NCI-H128 (cell line): ENCODE measurements around the gene ARIH1.

Source experiments
- DNase-seq: peaks from one replicate; lab custom pipeline; 2025; ENCODE audit not compliant: unreplicated experiment; lab: John Stamatoyannopoulos, UW

The ARIH1 gene

DNA sequence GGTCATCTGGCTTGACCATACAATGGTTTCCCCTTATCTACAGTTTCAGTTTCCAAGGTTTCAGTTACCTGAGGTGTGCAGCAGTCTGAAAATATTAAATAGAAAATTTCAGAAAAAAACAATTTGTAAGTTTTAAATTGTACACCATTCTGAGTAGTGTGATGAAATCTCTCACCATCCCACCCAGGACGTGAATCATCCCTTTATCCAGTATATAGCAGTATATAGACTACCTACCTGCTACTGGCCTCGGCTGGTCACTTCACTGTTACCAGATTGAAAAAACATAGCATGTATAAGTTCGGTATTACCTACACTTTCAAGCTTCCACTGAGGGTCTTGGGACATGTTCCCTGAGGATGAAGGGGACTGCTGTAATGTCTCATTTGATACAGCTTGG is 12.0 kb downstream of the ARIH1 start:
- DNase-seq, result no peak

DNA sequence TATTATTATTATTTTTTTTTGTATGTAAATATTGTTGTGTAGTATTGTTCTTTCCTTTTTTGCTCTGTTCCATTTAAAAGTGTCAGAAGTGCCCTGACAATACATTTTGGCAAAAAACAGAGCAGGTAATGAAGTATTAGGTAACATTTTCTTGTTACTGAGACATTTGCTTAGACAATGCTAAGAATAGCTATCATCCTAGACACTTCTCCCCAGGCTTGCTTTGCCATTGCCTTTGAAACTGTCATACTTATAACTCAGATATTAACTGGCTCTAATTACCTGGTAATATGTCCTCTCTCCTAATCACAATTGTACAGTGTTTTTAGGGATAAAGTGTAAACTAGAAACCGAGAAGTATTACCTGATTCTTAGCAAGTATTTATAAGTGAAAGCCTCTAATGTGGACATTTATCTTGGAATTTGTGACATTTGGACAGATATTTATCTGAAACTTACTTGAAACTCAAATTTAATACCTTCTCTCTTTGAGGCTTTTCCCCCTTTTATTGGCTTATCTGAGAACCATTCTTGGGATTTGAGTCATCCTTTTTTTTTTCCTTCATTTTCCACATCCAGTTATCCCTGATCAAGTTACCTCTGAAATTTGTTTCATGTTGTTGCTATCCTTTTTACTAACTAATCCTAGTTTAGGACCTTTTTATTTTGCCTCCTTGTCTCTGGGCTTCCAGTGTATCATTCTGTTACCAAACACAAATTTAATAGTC is 13.1 kb downstream of the ARIH1 start:
- no peak for DNase-seq

DNA sequence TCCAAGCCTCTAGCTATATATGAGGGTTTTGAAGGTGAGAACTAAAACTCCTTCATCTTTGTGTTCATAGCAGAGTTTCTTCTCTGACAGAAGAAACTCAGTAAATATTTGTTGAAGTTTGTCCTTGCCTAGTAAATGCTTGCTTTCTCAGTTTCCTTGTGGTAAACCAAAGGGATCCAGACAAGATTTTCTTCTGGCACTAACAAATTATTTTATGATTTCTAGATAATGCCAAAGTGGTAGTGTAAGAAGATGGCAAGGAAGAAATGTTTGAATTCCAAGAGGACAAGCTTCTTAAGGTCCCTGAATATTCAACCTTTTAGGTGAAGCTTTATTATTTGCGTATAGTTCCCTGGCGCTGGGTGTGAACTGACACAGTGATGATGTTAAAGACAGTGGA is 14.4 kb downstream of the ARIH1 start:
- DNase-seq, result no peak

DNA sequence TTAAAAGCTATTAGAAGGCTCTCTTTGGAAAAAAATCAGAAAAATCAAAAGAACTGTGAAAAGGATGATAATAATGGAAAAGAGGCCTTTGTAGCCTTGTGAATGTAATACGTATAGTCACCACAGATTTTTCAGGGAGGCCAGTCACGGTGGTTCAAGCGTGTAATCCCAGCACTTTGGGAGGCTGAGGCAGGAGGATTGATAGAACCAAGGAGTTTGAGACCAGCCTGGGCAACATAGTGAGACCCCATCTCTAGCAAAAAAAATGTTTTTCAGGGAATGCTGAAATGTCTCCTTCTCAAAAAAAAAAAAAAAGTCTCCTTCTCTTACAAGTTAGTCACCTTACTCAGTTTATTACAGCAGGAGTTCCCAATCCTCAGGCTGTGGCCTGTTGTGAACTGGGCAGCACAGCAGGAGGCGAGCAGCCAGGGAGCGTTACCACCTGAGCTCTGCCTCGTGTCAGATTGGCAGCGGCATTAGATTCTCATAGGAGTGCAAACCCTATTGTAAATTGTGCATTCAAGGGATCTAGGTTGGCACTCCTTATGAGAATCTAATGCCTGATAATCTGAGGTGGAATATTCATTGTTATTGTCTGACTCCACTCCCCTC is 15.9 kb downstream of the ARIH1 start:
- DNase-seq, result no peak

DNA sequence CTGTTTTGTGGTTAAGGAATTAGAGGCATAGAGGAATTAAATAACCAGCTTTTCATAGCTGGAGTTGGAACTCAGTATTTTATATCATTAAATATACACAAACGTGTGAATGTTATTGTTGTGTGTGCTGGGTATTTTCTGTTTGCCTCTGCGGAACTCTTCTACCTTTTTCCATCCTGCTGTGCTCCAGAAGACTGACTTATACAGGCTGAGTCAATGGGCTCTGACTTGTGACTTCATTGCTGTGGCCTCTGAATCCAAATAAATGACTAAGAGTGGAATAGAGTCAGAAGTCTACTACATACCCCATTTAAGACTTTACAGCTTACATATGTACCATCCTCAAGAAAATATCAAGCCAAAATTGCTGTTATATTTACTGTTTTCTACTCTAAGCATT is 17.6 kb downstream of the ARIH1 start:
- no peak for DNase-seq

DNA sequence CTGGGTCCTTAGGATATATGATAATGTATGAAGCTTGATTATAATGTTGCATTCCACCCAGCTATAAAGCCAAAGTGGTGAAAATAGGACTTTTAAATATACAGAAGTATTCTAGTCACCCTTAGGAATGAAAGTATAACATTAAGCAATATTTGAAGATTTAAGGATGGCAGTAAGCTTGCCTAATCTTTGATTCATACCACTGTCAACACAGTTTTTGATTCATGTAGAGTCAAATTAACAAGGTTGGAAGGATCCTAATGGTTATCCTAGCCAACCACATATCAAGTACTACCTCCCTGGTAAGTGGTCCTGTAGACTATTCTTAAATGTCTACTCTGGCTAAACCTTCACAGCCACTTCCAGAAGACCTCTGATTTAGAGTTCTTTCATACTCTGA is 18.6 kb downstream of the ARIH1 start:
- no peak for DNase-seq

DNA sequence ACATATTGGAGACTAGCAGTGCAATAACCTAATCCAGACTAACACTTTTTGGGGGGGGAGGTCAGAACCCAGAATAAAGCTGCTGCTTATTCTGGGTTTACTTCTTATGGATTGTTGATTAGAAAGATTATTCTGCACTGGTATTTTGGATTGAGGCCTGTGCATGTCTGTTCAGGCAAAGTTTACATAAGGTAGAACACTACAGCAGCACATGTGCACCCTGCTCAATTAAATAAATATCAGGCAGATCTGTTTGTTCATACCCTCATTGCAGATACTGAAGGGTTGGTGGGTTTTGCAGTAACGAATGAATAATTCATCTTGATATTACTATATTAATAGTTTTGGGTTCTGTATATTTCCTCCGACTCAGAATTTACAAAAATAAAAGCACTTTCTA is 19.1 kb downstream of the ARIH1 start:
- DNase-seq, result no peak

DNA sequence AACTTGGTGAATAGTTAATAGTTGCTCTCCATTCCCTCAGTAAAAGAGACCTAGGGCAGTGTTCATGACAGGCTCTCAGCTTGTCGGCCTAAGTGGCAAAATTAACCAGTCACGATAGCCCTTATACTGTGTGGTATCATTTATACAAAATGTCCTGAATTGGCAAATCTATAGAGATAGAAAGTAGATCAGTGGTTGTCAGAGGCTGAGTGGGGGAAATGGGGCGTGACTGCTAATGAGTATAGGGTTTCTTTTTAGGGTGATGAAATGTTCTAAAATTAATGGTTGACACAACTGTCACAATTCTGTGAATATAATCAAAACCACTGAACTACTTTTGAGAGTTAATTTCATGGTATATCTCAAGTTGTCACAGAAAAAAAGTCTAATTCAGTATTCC is 20.9 kb downstream of the ARIH1 start:
- DNase-seq, result no peak

DNA sequence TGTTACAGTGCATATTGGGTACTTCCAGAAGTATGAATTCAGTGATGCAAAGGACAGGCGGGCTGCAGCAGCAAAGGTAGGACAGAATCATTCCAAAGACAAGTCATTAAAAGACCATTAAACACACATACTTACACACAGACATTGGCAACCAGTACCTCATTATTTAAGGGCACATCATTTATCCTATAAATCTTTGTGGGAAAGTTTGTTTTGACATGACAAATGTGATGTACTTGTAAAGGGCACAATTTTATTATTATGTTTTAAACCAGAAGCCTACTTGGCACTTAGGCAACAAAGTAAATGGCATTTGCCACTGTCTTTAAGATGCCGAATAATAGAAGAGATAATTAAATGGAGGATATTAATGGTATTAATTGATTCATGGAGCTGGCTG is 22.7 kb downstream of the ARIH1 start:
- no peak for DNase-seq

DNA sequence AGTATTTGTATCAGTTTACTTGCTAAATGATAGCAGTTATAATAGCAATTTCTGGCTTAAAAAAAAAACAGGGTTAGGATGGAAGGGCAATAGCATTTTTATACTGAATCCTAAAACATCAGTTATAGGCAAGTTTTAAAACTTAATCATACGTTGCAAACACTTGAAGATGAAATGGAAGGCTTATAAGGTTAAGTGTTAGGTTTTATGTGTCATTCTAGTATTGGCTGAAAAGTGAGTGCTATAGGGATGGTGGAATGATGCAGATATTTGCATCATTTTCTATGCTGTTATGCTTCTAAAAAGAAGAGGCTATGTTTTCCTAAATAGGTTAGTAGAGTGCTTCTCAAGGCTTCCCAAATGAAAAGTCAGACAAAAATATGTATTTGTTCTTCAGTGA is 23.3 kb downstream of the ARIH1 start:
- DNase-seq, result no peak

DNA sequence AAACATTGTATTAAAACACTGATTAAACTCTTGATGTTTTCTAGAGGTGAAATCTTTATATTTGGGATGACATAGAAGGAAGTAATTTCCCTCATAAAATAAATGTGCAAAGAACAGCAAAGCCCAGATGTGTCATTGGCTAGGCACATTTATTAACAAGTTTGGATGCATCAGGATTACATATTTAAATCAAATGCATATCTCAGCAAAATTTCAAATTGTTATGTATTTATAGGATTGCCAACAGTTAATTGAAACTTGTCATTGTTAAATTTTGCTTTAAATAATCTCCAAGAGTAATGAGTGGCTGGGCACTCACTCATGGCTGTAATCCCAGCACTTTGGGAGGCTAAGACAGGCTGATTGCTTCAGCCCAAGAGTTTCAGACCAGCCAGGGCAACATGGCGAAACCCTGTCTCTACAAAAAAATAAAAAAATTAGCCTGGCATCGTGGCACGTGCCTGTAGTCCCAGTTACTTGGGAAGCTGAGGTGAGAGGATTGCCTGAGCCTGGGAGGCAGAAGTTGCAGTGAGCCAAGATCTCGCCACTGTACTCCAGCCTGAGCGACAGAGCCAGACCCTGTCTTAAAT is 28.2 kb downstream of the ARIH1 start:
- DNase-seq, result no peak

DNA sequence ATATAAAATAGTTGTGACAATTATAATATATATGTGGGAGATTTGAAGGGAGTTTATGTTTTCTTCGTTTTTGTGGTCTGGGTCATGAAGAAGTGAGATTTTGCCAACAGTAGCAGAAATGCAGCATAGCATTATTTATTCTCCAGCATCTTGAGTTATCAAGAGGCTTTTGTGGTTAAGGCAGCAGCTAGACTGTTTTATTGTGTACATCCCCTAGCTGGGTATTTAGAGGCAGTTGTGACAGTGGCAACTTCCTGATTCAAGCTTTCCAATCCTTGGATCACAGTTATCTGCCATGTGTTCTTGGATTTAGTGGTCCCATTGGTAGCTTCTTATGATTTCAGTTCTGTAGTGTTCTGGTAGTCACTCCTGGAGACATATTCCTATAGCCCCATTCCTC is 29.0 kb downstream of the ARIH1 start:
- DNase-seq, result no peak

DNA sequence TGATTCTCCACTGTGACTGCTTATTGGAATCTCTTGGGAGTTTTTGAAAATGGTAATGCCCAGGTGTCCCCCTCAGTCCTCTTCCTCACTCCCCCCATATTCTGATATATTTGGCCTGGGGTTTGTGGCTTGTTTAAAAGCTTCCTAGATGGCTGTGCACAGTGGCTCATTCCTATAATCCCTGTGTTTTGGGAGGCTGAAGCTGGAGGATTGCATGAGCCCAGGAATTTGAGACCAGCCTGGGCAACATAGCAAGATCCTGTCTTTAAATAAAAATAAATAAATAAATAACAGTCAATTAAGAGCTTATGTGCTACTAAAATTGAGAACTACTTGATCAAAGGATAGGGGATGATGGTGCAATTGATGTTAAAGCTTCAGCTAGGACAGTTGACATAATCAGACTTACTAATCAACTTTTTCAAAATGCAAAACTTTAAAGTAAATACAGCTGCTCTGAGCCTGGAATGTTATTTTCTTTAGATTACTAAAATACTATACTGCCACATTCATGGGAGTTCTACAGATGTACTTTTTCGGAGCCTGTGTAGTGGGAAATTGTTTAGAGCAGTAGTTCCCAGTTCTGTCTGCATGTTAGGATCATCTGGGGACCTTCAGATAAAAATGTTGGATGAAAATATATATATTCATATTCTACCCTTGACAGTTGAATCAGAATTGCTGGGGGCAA is 33.4 kb downstream of the ARIH1 start:
- DNase-seq, result no peak

DNA sequence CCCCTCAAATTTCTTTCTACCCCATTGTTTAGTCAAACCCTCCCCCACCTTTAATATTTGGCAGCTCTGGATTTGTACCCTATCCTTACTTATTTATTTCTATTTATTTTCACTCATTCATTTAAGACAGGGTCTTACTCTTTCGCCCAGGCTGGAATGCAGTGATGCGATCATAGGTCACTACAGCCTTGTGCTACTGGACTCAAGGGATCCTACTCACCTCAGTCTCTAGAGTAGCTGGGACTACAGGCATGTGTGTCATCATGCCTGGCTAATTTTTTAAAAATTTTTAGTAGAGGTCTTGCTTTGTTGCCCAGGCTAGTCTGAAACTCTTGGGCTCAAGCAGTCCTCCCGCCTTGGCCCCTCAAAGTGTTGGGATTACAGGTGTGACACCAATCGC is 35.4 kb downstream of the ARIH1 start:
- DNase-seq, result no peak

DNA sequence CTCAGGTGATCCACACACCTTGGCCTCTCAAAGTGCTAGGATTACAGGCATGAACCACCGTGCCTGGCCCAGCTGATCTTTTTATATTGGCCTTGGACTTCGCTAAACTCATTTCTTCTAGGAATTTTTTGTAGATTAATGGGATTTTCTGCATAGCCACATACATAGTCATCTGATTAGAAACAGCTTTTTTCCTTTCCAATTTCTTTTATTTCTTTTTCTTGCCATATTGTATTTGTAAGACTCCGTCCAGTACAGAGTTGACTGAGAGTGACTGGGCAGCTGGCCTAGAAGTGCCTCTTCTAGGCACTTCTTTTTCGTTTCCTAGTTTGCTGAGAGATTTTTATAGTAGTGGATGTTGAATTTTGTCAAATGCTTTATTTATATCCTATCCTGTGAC is 37.4 kb downstream of the ARIH1 start:
- DNase-seq, result no peak

DNA sequence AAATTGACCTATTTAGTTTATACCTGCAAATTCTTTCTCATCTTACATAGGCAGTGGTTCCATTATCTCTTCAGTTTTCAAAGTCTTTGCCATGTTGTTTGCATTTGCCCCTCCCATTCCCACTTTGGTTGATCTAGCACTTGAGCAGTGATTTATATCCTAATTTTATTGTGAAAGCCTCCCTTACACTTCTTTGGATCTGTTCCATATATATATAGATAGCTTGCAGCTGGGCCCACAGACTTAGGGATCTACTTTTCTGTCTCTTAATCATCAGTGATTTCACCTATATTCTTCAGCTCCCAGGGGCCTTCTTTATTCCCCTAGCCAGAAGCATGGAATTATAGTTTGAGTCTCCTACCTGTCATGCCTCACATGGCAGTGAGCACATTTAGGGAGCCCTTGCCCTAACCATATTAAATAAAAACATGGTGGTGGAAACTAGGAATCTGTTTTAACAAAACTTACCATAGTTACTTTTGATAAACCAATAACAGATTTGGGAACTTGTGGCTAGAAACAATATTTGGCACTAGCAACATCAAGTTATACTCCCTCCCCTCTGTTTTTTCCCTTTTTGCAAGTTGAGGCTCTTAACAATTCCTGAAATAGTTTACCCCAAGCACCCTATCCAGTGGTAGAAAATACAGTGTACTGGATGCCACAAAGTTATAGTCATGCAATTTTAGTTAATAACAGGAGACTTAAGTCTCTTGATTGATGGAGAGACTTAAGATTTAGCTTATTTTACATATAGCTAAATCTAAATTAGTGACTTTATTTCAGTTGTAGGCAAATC is 41.7 kb downstream of the ARIH1 start:
- no peak for DNase-seq

DNA sequence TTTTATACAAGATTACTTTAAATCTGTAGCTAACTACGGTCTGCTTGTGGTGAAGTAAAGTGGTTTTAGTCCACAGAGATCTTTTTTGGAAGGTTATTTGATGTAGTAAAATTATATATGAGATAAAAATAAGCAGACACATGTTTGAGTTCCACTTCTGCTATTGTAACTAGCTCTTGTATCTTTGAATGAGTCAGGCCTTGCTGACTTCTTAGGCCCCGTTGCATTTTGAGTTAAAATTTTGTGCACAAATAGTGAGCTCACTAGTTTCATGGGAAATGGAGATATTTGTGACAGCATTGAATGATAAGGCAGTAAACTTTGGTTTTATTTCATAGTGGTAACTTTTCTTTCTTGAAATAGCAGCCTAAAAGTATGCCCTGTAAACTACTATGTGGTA is 42.6 kb downstream of the ARIH1 start:
- no peak for DNase-seq

DNA sequence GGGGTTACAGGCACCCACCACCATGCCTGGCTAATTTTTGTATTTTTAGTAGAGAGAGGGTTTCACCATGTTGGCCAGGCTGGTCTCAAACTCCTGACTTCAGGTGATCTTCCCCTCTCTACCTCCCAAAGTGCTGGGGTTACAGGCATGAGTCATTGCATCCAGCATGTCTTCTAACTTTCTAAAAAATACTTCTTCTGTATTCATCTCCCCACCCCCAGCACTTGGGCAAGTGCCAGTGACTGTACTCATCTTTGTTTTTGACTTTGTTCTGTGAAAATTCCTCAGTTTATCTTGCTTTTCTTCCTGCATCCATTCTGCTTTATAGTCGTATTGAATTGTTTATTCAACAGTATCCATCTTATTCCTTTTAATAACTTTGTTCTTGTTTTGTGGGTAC is 47.6 kb downstream of the ARIH1 start:
- no peak for DNase-seq

DNA sequence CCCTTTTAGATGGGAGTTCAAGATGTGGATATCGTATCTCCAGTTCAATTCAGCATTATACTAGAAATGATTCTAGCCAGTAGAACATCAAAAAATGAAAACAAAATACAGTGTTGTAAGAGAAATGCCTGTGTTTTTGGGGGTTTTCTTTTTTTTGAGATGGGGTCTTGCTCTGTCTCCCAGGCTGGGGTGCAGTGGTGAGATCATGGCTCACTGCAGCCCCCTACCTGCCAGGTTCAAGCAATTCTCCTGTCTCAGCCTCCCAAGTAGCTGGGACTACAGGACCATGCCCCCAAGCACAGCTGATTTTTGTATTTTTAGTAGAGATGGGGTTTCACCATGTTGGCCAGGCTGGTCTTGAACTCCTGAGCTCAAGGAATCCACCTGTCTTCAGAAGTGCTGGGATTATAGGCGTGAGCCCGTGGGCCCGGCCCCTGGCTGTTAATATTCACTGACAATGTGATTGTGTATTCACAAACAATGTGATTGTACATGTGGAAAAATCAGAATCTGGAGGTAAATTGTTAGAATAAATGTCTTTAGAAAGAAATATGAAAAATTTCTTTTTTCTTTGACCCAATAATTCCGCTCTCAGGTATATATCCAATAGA is 59.0 kb downstream of the ARIH1 start:
- DNase-seq, result no peak

DNA sequence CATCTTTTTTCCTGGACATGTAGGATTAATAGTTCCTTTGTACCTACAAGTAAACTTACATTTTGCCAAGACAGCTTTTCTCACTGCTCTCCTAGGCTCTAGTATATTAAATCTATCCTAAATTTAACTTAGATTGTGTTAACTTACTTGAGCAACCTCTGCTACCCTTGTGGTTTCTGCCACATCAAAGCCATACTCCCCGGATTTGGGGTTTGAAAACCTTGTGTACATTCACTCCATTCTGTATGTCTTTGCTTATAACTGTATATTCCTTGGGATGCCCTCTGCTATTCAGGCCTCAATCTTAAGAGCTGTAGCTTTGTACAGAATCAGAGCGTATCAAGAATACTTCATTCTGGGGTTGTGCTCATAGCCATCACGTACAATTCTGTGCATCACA is 60.4 kb downstream of the ARIH1 start:
- DNase-seq, result no peak

DNA sequence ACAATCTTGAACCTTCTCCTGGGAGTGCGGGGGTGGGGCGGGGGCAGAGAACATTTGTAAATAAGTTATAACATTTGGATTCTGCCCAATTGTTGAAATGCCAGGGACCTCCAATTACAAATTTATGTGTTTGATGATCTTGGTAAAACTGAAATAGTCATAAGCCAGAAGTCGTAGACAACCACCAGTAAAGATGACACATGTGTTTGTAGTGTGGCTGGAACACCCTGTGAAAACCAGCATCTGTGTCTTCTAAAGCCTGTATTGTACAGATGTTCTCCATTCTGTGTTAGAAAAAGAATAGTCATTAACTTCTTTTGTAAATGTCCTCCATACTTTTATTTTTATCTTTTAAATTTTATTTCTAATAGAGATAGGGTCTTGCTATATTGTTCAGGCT is 61.8 kb downstream of the ARIH1 start:
- DNase-seq, result no peak
